HEK293T (cell line): ENCODE results near the gene KIAA1671.

ENCODE experiments used
- BHLHE40 ChIP-seq: fragments of 450-650 bp; IDR thresholded peaks from 2 replicates; pipeline ENCODE4 v1.6.1; 2016; ENCODE audit warnings: mild to moderate bottlenecking, moderate library complexity, borderline replicate concordance
- CTBP1 ChIP-seq: fragments of 450-650 bp; IDR thresholded peaks from 2 replicates; pipeline ENCODE4 v1.6.1; 2016; ENCODE audit warnings: borderline replicate concordance
- ELF4 ChIP-seq: fragments of 450-650 bp; IDR thresholded peaks from 2 replicates; pipeline ENCODE4 v1.6.1; 2017; ENCODE audit warnings: antibody characterized with exemption
- FOXK2 ChIP-seq: fragments of 450-650 bp; IDR thresholded peaks from 2 replicates; pipeline ENCODE4 v1.6.1; 2016; ENCODE audit warnings: mild to moderate bottlenecking
- FOXM1 ChIP-seq: fragments of 450-650 bp; IDR thresholded peaks from 2 replicates; pipeline ENCODE4 v1.6.1; 2017; ENCODE audit warnings: mild to moderate bottlenecking, borderline replicate concordance
- L3MBTL2 ChIP-seq: fragments of 450-650 bp; conservative IDR thresholded peaks from 2 replicates; pipeline ENCODE4 v1.6.1; 2016; ENCODE audit warnings: mild to moderate bottlenecking
- LEF1 ChIP-seq: fragments of 450-650 bp; IDR thresholded peaks from 2 replicates; pipeline ENCODE4 v1.6.1; 2017; ENCODE audit warnings: mild to moderate bottlenecking, borderline replicate concordance
- PKNOX1 ChIP-seq: fragments of 450-650 bp; IDR thresholded peaks from 2 replicates; pipeline ENCODE4 v1.6.1; 2016
- SP1 ChIP-seq: fragments of 450-650 bp; IDR thresholded peaks from 2 replicates; pipeline ENCODE4 v1.6.1; 2017
- SUZ12 ChIP-seq: fragments of 450-650 bp; IDR thresholded peaks from 2 replicates; pipeline ENCODE4 v1.6.1; 2016; ENCODE audit warnings: mild to moderate bottlenecking
- TARDBP ChIP-seq: fragments of 450-650 bp; IDR thresholded peaks from 2 replicates; pipeline ENCODE4 v1.6.1; 2016

GRCh38 chr22:25045159-25045558, 92.6 kb downstream of the KIAA1671 start:
- no peak for TF ChIP-seq SUZ12
- no peak for TF ChIP-seq SP1
- no peak for TF ChIP-seq FOXK2
- TF ChIP-seq LEF1, result no peak
- TF ChIP-seq TARDBP, result no peak
- no peak for TF ChIP-seq FOXM1
- no peak for TF ChIP-seq L3MBTL2
- TF ChIP-seq PKNOX1, result no peak
- no peak for TF ChIP-seq ELF4
- no peak for TF ChIP-seq BHLHE40
- no peak for TF ChIP-seq CTBP1
